Astrocyte of the spinal cord (primary cell): ENCODE data around the gene RANBP10.
"Not testable (repeated sequence)": the region's sequence is repeated elsewhere in the genome, so short reads cannot be mapped to it uniquely, and the experiment has no call there.

Experiments used
- DNase-seq: peaks from one replicate; pipeline ENCODE4 v3.0.0; 2011; ENCODE audit warnings: low read depth, low spot score
- H3K4me3 ChIP-seq: 2 replicates; pipeline ENCODE4 v1.5.1; 2011; ENCODE audit warnings: low read depth, mild to moderate bottlenecking, low read length, moderate library complexity
- in situ Hi-C: cut with HindIII; loops from 2 replicates; pipeline ENCODE4 v1.10.0; 2017; ENCODE audit warnings: low sequenced_read_pairs
- TF ChIP-seq, protein P1 (sequence below): IDR thresholded peaks from 2 replicates; pipeline ENCODE4 v1.5.1; 2012; ENCODE audit warnings: low read depth, mild to moderate bottlenecking, low read length, inconsistent platforms

Gene RANBP10

DNA sequence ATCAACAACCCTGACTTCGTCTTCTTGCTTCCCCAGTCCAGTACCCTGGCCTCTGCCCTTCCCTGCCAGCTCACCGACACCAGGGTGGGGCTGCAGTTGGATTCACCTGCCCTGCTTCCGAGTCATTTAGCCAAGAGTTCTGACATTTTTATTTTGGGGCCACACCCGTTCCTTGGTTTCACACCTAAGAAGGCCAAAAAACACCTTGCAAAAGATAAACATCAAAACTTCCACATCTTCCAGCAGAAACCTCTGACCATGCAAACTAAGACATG, 45.5 kb downstream of the RANBP10 start:
- H3K4me3 ChIP-seq = no peak overlapping the region
- in situ Hi-C loops = no loop called here
- DNase-seq = no peak
- TF ChIP-seq, protein P1, sequence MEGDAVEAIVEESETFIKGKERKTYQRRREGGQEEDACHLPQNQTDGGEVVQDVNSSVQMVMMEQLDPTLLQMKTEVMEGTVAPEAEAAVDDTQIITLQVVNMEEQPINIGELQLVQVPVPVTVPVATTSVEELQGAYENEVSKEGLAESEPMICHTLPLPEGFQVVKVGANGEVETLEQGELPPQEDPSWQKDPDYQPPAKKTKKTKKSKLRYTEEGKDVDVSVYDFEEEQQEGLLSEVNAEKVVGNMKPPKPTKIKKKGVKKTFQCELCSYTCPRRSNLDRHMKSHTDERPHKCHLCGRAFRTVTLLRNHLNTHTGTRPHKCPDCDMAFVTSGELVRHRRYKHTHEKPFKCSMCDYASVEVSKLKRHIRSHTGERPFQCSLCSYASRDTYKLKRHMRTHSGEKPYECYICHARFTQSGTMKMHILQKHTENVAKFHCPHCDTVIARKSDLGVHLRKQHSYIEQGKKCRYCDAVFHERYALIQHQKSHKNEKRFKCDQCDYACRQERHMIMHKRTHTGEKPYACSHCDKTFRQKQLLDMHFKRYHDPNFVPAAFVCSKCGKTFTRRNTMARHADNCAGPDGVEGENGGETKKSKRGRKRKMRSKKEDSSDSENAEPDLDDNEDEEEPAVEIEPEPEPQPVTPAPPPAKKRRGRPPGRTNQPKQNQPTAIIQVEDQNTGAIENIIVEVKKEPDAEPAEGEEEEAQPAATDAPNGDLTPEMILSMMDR = no peak

DNA sequence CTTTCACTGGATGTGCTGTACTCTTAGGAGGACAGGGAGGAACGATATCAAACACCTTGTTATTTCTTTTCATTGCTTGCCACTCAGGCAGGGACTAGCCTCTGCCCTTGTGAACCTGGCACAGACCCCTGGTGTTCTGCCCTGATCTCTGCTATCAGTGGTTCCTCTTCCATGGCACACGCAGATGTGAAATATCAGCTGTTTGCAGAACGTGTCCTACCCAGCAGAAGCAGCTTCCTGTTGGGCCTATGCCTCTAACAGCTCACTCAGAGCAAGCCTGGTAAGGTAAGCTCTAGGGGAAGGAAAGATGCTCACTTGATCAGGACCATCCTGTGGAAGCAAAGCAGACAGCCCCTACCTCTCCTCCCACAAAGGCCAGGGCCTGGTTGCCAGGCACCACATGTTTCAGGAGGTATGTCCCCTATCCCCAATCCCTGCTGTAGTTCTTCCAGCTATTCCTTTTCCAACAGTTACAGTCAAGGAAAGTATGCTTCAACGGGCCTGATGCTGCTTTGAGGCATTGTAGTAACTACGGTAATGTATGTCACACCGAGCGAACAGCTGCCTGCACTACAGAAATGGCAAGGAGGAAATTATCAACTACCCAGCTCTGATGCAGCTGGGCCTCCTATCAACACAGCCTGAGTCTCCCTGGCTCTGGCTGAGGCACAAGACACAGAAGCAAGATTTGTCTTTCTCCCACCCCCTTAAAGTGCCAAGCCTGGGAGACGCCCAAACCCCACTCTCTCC, 46.0 kb downstream of the RANBP10 start:
- DNase-seq = no peak
- TF ChIP-seq, protein P1 = no peak
- in situ Hi-C loops = no loop called here
- H3K4me3 ChIP-seq = no peak overlapping the region

DNA sequence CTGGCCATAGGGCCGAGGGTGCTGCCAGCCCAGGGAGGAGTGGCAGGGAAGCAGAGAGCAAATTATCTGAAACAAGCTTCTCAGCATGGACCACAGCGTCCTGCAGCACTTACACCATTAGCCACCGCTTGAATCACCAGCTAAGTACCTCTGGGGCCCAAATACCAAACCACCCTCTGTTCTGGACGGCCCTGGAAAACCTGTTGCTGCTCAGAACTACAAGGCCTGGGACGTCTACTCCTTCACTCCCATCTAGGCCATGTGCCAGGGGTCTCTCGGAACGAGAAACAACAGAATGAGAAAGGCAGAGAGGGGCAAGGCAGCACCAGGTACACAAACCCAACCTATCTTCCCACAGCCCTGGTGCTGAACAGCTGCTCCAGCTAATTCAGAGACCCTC, 47.4 kb downstream of the RANBP10 start:
- TF ChIP-seq, protein P1 = no peak
- no peak for DNase-seq
- H3K4me3 ChIP-seq = no peak overlapping the region
- in situ Hi-C loops = no loop called here

DNA sequence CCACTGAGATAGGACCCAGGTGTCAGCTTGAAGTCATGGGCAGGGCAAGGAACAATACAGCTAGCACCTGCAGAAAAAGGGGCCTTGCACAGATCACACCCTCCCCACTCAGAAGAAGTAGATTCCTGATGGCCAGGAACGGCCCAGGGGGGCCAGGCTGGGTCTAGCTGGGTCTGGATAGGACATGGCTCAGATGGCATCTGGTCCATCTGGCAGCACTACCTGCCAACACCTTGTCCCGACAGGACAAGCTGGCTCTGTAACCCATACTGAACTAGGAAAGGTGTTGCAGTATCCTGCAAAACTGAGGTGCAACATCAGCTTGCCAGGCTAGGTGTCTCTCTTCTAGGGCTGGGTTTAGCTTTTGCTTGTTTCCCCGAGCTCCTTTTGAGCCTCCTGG, 48.4 kb downstream of the RANBP10 start:
- in situ Hi-C loops = no loop called here
- TF ChIP-seq, protein P1 = no peak
- DNase-seq = no peak
- no peak overlapping the region for H3K4me3 ChIP-seq

DNA sequence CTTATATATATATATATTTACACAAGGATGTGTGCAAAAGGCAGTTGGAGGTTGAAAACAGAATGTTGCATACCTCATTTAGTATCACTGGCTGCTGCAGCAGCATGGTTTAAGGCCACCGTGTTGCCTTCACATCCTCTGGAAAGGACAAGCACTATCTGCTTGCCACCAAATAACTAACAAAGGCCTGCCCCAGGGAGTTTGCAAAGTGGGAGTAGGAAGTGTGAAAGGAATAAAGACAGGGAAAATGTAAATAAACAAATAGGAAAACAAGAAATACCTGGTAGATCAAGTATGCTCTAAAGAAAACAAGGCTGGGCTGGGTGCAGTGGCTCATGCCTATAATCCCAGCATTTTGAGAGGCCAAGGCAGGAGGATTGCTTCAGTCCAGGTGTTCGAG, 53.7 kb downstream of the RANBP10 start:
- TF ChIP-seq, protein P1 = no peak
- DNase-seq = no peak
- no peak overlapping the region for H3K4me3 ChIP-seq
- in situ Hi-C loops = no loop called here

DNA sequence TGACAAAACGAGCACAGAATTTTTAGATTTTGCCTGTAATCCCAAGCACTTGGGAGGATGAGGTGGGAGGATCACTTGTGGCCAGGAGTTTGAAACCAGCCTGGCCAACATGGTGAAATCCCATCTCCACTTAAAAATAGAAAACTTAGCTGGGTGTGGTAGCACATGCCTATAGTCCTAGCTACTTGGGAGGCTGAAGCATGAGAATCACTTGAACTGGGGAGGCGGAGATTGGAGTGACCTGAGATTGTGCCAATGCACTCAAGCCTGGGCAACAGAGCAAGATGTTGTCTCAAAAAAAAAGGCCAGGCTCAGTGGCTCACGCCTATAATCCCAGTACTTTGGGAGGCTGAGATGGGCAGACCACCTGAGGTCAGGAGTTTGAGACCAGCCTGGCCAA, 55.0 kb downstream of the RANBP10 start:
- DNase-seq, H3K4me3 ChIP-seq, in situ Hi-C loops: not testable (repeated sequence)

DNA sequence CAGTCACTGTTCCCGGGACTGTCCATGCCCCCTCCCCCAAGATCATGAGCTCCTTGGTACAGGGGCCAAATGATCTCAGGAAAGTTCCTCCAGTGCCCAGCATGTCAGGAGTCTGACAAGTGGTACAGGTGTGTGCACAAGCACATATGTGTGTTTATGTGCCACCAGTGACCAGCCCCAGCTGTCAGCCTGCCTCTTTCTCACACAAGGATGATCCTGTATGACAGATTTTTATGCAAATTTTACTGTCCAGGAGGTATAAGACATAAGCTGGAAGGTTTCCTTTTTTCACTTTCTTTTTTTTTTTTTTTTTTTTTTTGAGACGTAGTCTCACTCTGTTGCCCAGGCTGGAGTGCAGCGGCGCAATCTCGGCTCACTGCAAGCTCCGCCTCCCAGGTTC, 55.9 kb downstream of the RANBP10 start:
- in situ Hi-C loops = no loop called here
- H3K4me3 ChIP-seq = no peak overlapping the region
- DNase-seq = no peak
- TF ChIP-seq, protein P1 = no peak
